ENCODE data around the gene REXO4.

Gene REXO4

GRCh38 chr9:133402689-133403088 is 15.1 kb downstream of the REXO4 start:
- peaks cover 23% of the 10 kb centered on the region for H3K36me3 Mint-ChIP-seq (ENCODE audit: low read depth)
- H3K27ac Mint-ChIP-seq = no peak overlapping the region
- H3K9me3 Mint-ChIP-seq = no peaks in the 10 kb centered on the region
- peaks cover 4% of the 10 kb centered on the region for H3K4me1 Mint-ChIP-seq
- no peak overlapping the region for H3K4me3 Mint-ChIP-seq
- no peak for TF ChIP-seq CTCF (IDR thresholded peaks at IDR 0.05; ENCODE audit: unreplicated experiment in 3 of 3)
- H3K27me3 Mint-ChIP-seq (ENCODE audit: low read depth) = peaks cover 2% of the 10 kb centered on the region

- no peak for TF ChIP-seq CTCF (IDR thresholded peaks at IDR 0.05; ENCODE audit: unreplicated experiment in 3 of 3)
- H3K27ac Mint-ChIP-seq = no peak overlapping the region
- no peaks in the 10 kb centered on the region for H3K4me1 Mint-ChIP-seq
- H3K36me3 Mint-ChIP-seq (ENCODE audit: low read depth) = peaks cover 14% of the 10 kb centered on the region
- no peaks in the 10 kb centered on the region for H3K9me3 Mint-ChIP-seq
- H3K4me3 Mint-ChIP-seq = no peak overlapping the region
- H3K27me3 Mint-ChIP-seq (ENCODE audit: low read depth) = peaks cover 9% of the 10 kb centered on the region
Measured at GRCh38 chr9:133401588-133401987, 16.2 kb downstream of the REXO4 start.

- H3K36me3 Mint-ChIP-seq (ENCODE audit: low read depth) = peaks cover 1% of the 10 kb centered on the region
- no peak overlapping the region for H3K27ac Mint-ChIP-seq
- peaks cover 9% of the 10 kb centered on the region for H3K27me3 Mint-ChIP-seq (ENCODE audit: low read depth)
- no peaks in the 10 kb centered on the region for H3K4me1 Mint-ChIP-seq
- no peak for TF ChIP-seq CTCF (IDR thresholded peaks at IDR 0.05; ENCODE audit: unreplicated experiment in 3 of 3)
- H3K9me3 Mint-ChIP-seq = no peaks in the 10 kb centered on the region
- no peak overlapping the region for H3K4me3 Mint-ChIP-seq
Measured at GRCh38 chr9:133400292-133400691, 17.5 kb downstream of the REXO4 start.

GRCh38 chr9:133397895-133398294 is 19.9 kb downstream of the REXO4 start:
- TF ChIP-seq CTCF (IDR thresholded peaks at IDR 0.05; ENCODE audit: unreplicated experiment in 3 of 3) = no peak
- no peak overlapping the region for H3K27ac Mint-ChIP-seq
- H3K9me3 Mint-ChIP-seq = no peaks in the 10 kb centered on the region
- no peak overlapping the region for H3K4me3 Mint-ChIP-seq
- no peaks in the 10 kb centered on the region for H3K4me1 Mint-ChIP-seq
- no peaks in the 10 kb centered on the region for H3K36me3 Mint-ChIP-seq (ENCODE audit: low read depth)
- peaks cover 9% of the 10 kb centered on the region for H3K27me3 Mint-ChIP-seq (ENCODE audit: low read depth)

- Mint-ChIP-seq H3K27ac (no peak overlapping the region), H3K27me3 (ENCODE audit: low read depth) (peaks cover 9% of the 10 kb centered on the region), H3K36me3 (ENCODE audit: low read depth) (no peaks in the 10 kb centered on the region), H3K4me1 (no peaks in the 10 kb centered on the region), H3K9me3 (no peaks in the 10 kb centered on the region), H3K4me3 (no peak overlapping the region)
- no peak for TF ChIP-seq CTCF (IDR thresholded peaks at IDR 0.05; ENCODE audit: unreplicated experiment in 3 of 3)
Measured at GRCh38 chr9:133397370-133397769, 20.4 kb downstream of the REXO4 start.

- H3K27ac Mint-ChIP-seq = no peak overlapping the region
- no peaks in the 10 kb centered on the region for H3K36me3 Mint-ChIP-seq (ENCODE audit: low read depth)
- no peak for TF ChIP-seq CTCF (IDR thresholded peaks at IDR 0.05; ENCODE audit: unreplicated experiment in 3 of 3)
Measured at GRCh38 chr9:133396952-133397351, 20.9 kb downstream of the REXO4 start.

More at GRCh38 chr9:133396952-133397351, 20.9 kb downstream of the REXO4 start:
- Mint-ChIP-seq H3K4me1 (no peaks in the 10 kb centered on the region), H3K4me3 (no peak overlapping the region), H3K27me3 (ENCODE audit: low read depth) (peaks cover 9% of the 10 kb centered on the region), H3K9me3 (no peaks in the 10 kb centered on the region)
